K562 (cell line): ENCODE measurements around the gene ZNRF2. TPM values are rescaled to one million over a fixed set of nuclear protein-coding genes. Genes with fewer than 3 reads are reported as not detected.
A peak's percentile ranks its signal among the peaks of the same experiment; 100 is the strongest.

Source experiments
- ARID2 ChIP-seq: fragments of 450-650 bp; IDR thresholded peaks from 2 replicates; pipeline ENCODE4 v1.6.1; 2017; ENCODE audit warnings: antibody characterized with exemption, mild to moderate bottlenecking
- ARNT ChIP-seq, 2 experiments: fragments of 450-650 bp; IDR thresholded peaks; 2 replicates each; pipeline ENCODE4 v1.6.1; 2016; ENCODE audit warnings: mild to moderate bottlenecking in 1 of 2
- BACH1 ChIP-seq: fragments of 200-800 bp; sonication (Bioruptor generic); IDR thresholded peaks from 2 replicates; pipeline ENCODE4 v1.6.1; 2016; ENCODE audit warnings: missing genetic modification characterization, missing compliant biosample characterization
- CEBPB ChIP-seq: fragments of 450-650 bp; IDR thresholded peaks from 2 replicates; pipeline ENCODE4 v1.6.1; 2016; ENCODE audit warnings: missing genetic modification characterization, missing compliant biosample characterization
- CXXC5 ChIP-seq: fragments of 250-450 bp; sonication (Bioruptor Pico); IDR thresholded peaks from 2 replicates; pipeline ENCODE4 v1.8.0; 2022; ENCODE audit warnings: inconsistent platforms, mild to moderate bottlenecking, moderate library complexity
- HDAC2 ChIP-seq: fragments of 450-650 bp; IDR thresholded peaks from 2 replicates; pipeline ENCODE4 v1.6.1; 2016; ENCODE audit warnings: mild to moderate bottlenecking
- LCOR ChIP-seq: sonication (generic); formaldehyde crosslinking; IDR thresholded peaks from 2 replicates; pipeline ENCODE4 v1.8.0; 2022; ENCODE audit warnings: mild to moderate bottlenecking, missing genetic modification reagents
- MTA3 ChIP-seq: fragments of 450-650 bp; formaldehyde crosslinking; IDR thresholded peaks from 2 replicates; pipeline ENCODE4 v1.6.1; 2017; ENCODE audit warnings: mild to moderate bottlenecking, borderline replicate concordance
- NONO ChIP-seq, 2 experiments: fragments of 200-400 bp in 1 of 2; fragments of 450-650 bp in 1 of 2; formaldehyde crosslinking in 1 of 2; IDR thresholded peaks; 2 replicates each; pipeline ENCODE4 v1.6.1; 2017; ENCODE audit warnings: low read depth in 2 of 2, mild to moderate bottlenecking in 2 of 2, moderate library complexity in 2 of 2, low read length in 1 of 2
- SNRNP70 ChIP-seq: fragments of 200-400 bp; formaldehyde crosslinking; optimal IDR thresholded peaks from 2 replicates; pipeline ENCODE3; 2017; ENCODE audit warnings: low read depth, low read length
- VEZF1 ChIP-seq: fragments of 200-800 bp; sonication (Bioruptor generic); IDR thresholded peaks from 2 replicates; pipeline ENCODE4 v1.6.1; 2017; ENCODE audit warnings: missing genetic modification characterization, missing compliant biosample characterization
- ZBTB40 ChIP-seq, 2 experiments: fragments of 450-650 bp in 1 of 2; sonication (generic) in 1 of 2; formaldehyde crosslinking in 1 of 2; IDR thresholded peaks; 2 replicates each; pipeline versions ENCODE4 v1.7.1 to v1.9.0; 2016 to 2022; ENCODE audit warnings: inconsistent platforms in 1 of 2, mild to moderate bottlenecking in 1 of 2, missing genetic modification reagents in 1 of 2
- ZFP36 ChIP-seq: fragments of 150-350 bp; IDR thresholded peaks from 2 replicates; pipeline ENCODE4 v1.6.1; 2018; ENCODE audit warnings: low read length, low read depth; ENCODE audit not compliant: partially characterized antibody
- ZNF518B ChIP-seq: fragments of 250-450 bp; sonication (Bioruptor Pico); IDR thresholded peaks from 2 replicates; pipeline ENCODE4 v1.5.0; 2021; ENCODE audit warnings: mild to moderate bottlenecking, moderate library complexity
- polyA plus RNA-seq, 8 experiments: library from polyadenylated mRNA; depleted of rRNA in 4 of 8; stranded (reverse) in 5 of 8; unstranded in 3 of 8; fragments of >200 nt; fragmentation: Nextera tagmentation in 2 of 8; fragmentation: Illumina TruSeq in 1 of 8; extraction: Ambion mirVana in 2 of 8; extraction: Trizol in 1 of 8; gene quantifications; 2 replicates each; pipeline versions ENCODE4 v1.2.1 to v1.2.3, GENCODE V29; 2011 to 2014; ENCODE audit warnings: inconsistent platforms in 1 of 8, missing spikeins in 1 of 8
- total RNA-seq, 7 experiments: library from RNA; depleted of rRNA in 6 of 7; stranded (reverse); fragments of >200 nt in 6 of 7; fragmentation: Illumina TruSeq in 2 of 7; extraction: Trizol in 2 of 7; gene quantifications; 2 replicates each; pipeline versions ENCODE4 v1.2.1 to v1.2.3, GENCODE V29; 2011 to 2021; ENCODE audit warnings: low replicate concordance in 1 of 7

ZNRF2 gene
- total and polyA plus RNA-seq, 9 of the 15 experiments (the other 6 are each of a cell fraction or from before 2014, with no cell fraction given): 1.1 to 13.9 (median 5.5) TPM

GRCh38 chr7:30348083-30348560, 63.7 kb downstream of the ZNRF2 start (continued):
- TF ChIP-seq ZBTB40 (IDR thresholded peaks at IDR 0.05): peak; percentile 78
- no peak; the same call in 1 of the 2 replicates for TF ChIP-seq ZBTB40 (CRISPR knock-in tag; IDR thresholded peaks at IDR 0.05)
- TF ChIP-seq VEZF1 (CRISPR knock-in tag): peak; percentile 43; the same call in 1 of the 2 replicates
- no peak for TF ChIP-seq SNRNP70
- peak; percentile 45 for TF ChIP-seq ZFP36
- no peak for TF ChIP-seq CEBPB (tag)
- no peak for TF ChIP-seq MTA3
- TF ChIP-seq ARID2: no peak
- TF ChIP-seq NONO (IDR thresholded peaks at IDR 0.05; ENCODE audit: low read depth in 2 of 2, low read length in 1 of 2): no peak
- TF ChIP-seq ARNT (IDR thresholded peaks at IDR 0.05): 0 out of 4 replicates have a peak, but pooled peaks of 1 of the 2 experiments have one; percentile 23
- peak; percentile 26; the same call in 1 of the 2 replicates for TF ChIP-seq HDAC2
- TF ChIP-seq BACH1 (tag): peak; percentile 81
- TF ChIP-seq LCOR (CRISPR knock-in tag): no peak
- TF ChIP-seq ZNF518B: no peak
- 0 out of 2 replicates have a peak, but pooled peaks have one; percentile 14 for TF ChIP-seq CXXC5
